Suppressor macrophage (primary cell): Measurements from ENCODE around the gene ZIC2.
"Not testable (repeated sequence)": the region's sequence is repeated elsewhere in the genome, so short reads cannot be mapped to it uniquely, and the experiment has no call there.

Source experiments
- DNase-seq, 4 experiments: peaks; one replicate each; pipeline ENCODE4 v3.0.0-alpha.2; 2020 to 2022
- total RNA-seq, 17 experiments: gene quantifications; one replicate each; lab custom pipeline; 2026; ENCODE audit warnings: mixed read lengths in 6 of 17, inconsistent platforms in 3 of 17; lab: John Stamatoyannopoulos, UW

ZIC2 gene
- 0 to 0.77 (median 0) reads per million in 17 experiments for total RNA-seq

DNA sequence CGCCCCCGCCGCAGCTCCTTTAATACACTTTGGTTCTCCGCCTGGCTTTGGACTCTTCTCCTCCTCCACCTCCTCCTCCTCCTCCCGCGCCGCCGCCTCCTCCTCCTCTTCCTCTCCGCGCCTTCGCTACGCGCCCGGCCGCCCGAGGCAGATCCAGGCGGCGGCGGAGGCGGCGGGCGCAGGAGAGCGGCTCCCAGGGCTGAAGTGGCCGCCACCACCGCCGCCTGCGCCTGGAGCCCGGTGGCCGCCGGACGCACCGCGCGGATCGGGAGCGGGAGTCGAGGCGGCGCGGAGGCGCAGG is at the start of gene ZIC2:
Gene ZIC2, plus strand, starts transcription at position 50 of the 301 bp plus-strand sequence. CDS start 281 bp downstream, outside the sequence.
- DNase-seq = no peak

DNA sequence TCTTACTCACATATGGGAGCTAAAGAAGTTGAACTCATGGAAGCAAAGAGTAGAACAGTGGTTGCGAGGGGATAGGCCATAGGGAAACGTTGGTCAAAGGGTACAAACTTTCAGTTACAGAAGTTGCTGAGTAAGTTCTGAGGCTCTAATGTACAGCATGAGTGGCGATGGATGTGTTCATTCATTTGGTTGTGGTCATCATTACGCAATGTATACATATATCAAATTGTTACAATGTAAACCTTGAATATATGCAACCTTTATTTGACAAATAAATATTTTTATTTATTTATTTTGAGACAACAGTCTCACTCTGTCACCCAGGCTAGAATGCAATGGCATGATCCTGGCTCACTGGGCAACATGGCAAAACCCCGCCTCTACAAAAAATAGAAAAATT is 48.7 kb upstream of the ZIC2 start:
- no peak for DNase-seq

DNA sequence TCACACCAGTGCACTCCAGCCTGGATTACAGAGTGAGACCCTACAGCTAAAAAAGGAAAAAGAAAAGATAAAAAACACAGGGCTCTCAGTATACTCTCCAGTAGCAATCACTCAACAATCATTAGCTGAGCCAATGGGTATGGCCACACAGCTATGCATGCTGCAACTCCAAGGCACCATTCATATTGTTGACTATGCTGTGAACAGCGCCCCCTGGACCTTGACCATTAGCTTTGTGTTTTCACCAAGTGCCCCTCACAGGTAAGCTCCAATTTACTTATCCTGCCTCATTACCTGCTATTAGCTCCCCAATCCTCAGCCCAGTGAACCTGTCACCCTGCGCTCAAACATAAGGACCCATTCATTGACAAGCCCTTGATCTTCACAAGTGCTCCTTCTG is 45.8 kb upstream of the ZIC2 start:
- no peak for DNase-seq

DNA sequence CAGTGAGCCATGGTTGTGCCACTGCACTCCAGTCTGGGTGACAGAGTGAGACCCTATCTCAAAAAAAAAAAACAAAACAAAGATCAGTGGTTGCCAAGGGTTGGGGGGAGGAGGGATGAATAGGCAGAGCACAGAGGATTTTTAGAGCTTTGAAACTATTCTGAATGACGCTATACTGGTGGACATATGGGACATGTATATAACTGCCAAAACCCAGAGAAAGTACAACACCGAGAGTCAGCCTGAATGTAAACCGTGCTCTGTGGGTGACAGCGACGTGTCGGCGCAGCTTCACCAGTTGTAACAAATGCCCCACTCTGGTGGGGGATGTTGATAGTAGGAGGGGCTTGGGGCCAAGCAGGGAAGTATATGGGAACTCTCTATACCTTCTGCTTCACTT is 42.9 kb upstream of the ZIC2 start:
- no peak for DNase-seq

DNA sequence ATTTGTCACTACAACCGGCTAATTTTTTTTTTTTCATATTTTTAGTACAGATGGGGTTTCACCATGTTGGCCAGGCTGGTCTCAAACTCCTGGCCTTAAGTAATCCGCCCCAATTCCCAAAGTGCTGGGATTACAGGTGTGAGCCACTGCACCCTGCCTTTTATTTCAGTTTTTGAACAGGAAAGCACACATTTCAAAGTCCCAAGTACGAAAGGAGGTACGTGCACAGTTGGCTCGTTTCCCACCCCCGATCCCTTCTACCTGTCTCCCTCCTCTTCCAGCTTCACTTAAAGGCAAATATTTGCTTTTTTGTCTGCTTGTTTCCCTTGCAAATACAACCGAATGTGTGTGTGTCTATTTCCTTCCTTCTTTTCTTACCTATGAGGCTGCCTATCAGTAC is 40.5 kb upstream of the ZIC2 start:
- DNase-seq = no peak

DNA sequence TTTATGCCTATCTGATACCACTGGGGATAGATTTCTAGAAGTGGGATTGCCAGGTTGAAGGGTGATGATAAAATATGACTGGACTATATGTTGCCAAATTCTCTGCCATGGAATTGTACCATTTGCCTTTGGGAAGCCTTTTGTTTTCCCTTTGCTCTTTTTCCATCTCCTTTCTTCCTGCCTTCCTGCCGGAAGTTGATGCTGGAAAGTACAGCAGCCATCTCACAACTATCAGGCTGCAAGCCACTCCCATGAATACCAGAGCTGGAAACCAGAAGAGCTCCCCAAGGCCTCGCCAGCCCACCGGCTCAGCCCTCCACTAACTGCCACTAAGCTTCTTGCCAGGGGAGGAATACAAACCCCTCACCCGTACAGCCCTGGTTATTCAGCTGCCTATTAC is 39.7 kb upstream of the ZIC2 start:
- no peak for DNase-seq

DNA sequence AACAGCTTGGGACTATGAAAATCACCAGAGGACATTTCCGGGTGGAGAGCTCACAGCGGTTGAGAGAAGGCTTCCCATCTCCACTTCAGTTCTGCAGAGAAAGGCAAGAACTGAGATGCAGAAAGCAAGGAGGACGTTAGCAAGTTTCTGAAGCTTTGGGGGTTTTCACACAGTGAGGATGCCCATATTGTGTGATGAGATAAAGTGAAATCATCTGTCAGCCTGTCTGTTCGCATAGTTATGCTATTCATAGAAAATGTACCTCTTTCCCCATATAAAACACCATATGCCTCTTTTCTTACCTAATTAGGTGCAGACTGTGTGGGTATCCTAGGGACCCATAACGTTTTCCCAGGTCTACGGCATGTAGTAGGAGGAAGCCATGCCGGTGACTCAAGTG is 37.5 kb upstream of the ZIC2 start:
- DNase-seq = no peak

DNA sequence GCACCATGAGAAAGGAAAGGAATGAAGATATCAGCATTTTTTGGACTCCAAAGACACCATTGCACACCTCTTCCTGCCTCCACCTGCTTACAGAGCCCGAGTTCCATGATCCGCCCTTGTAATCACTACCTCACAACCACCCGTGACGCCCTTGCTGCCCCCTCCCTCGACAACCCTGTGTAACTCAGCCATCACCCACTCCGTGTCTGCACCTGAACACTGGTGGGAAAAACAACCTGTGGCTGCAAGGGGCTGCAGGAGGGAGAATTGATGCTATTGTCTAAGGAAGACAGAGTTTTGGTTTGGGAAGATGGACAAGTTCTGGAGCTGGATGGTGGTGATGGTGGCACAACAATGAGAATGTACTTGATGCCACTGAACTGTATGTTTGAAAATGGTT is 37.0 kb upstream of the ZIC2 start:
- DNase-seq = no peak

DNA sequence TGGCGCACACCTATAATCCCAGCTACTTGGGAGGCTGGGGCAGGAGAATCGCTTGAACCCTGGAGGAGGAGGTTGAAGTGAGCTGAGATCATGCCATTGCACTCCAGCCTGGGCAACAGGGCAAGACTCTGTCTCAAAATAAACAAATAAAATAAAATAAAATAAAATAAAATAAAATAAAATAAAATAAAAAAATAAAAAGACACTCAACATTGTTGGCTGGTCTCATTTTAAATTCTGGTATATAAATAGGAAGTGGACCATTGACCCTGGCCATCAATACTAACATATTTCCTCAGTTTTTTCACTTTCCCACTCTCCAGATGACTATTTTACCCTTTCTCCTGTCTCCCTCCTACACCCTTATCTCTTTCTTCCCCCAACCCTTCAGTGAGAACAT is 36.1 kb upstream of the ZIC2 start:
- not testable (repeated sequence) for DNase-seq

DNA sequence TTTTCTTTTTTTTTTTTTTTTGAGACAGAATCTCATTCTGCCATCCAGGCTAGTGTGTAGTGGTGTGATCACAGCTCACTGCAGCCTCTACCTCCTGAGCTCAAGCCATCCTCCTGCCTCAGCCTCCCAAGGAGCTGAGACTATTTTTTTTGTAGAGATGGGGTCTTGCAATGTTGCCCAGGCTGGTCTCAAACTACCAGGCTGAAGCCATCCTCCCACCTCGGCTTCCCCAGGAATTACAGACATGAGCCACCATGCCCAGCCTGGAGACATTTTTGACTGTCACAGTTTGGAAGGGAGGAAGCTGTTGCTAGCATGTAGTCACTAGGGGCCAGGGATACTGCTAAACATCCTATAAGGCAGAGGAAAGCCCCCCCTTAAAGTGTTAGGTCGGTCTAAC is 33.9 kb upstream of the ZIC2 start:
- no peak for DNase-seq

DNA sequence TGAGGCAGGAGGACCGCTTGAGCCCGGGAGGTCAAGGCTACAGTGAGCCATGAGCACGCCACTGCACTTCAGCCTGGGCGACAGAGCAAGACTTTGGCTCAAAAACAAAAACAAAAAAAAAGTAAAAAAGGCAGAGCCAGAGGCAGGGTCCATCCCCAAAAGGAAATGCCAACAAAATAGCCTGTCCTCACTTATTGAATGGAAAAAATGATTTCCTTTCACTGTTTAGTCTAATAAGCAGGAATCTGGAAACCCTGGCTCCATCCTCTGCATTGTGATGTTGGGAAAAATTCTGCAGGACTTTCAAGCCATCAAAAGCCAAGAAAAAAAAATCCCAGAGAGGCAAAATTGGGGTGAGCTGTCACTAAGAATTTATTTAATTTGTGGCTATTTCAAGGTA is 33.2 kb upstream of the ZIC2 start:
- DNase-seq = no peak

DNA sequence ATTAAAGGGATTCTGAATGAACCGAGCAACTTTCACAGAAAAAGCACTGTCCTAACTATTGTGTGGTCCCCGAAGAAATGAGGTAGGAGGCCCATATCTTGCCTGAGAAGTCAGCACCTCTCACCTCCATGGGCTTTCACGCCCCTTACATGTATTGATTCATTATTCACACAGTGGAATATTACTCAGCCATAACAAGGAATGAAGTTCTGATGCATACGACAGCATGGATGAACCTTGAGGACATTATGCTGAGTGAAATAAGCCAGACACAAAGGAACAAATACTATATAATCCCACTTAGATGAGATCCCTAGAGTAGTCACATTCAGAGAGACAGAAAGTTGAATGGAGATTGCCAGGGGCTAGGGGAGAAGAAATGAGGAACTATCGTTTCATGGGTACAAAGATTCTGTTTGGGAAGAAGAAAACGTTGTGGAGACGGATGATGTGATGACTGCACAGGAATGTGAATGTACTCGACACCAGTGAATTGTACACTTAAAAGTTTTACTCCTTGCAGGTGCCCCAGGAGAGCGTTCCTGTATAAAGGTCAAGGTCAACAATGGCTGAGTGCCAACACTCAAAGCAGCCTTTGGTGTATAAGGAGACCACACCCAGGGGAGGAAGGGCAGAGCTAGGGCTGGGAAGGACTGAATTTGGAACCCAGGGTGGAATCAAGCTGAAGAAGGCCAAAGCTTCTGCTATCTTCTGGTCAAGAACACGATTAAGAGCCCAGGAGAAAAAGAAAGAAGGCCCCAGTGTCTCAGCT is 32.5 kb upstream of the ZIC2 start:
- no peak for DNase-seq

DNA sequence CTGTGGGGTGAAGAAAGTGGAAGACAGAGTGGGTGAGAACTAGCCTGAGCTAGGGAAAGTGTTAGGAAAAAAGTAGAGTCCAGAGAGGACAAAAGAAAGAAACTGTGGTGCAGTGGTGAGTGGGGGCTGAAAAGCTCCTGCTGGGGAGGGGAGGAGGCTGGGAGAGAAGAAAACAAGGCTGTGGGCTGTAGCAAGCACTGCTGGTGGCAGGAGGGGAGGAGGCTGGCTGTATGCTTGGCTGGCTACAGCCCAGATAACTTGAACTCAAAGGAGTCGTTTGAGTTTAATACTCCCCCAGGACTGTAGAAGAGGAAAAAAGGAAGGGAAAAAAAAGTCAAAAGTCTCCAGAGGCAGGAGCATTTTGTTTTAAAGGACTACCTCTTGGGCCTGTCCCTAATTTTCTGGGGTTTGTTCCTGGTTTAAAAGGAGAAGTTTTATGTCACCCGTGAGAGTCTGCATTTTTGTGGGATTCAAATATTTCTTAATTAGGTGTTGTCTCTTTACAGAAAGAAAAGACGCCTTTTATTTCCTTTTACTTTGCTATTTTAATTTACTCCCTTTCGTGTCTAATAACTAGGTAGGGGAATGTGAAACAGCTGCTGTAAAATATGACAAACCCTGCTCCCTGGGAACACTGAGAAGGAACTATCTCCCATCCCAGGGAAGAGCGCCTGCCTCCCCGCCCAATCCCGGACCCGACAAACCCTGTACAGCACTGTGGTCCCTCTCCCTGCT is 31.7 kb upstream of the ZIC2 start:
- DNase-seq = no peak

DNA sequence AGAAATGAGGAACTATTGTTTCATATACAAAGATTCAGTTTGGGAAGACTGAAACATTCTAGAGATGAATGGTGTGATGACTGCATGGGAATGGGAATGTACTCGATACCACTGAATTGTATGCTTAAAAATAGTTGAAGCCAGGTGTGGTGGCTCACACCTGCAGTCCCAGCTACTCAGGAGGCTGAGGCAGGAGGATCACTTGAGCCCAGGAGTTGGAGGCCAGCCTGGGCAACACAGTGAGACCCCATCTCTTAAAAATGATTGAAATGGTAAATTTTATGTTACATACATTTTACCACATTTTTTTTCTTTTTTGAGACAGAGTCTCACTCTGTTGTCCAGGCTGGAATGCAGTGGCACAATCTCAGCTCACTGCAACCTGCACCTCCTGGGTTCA is 29.9 kb upstream of the ZIC2 start:
- DNase-seq = not testable (repeated sequence)

DNA sequence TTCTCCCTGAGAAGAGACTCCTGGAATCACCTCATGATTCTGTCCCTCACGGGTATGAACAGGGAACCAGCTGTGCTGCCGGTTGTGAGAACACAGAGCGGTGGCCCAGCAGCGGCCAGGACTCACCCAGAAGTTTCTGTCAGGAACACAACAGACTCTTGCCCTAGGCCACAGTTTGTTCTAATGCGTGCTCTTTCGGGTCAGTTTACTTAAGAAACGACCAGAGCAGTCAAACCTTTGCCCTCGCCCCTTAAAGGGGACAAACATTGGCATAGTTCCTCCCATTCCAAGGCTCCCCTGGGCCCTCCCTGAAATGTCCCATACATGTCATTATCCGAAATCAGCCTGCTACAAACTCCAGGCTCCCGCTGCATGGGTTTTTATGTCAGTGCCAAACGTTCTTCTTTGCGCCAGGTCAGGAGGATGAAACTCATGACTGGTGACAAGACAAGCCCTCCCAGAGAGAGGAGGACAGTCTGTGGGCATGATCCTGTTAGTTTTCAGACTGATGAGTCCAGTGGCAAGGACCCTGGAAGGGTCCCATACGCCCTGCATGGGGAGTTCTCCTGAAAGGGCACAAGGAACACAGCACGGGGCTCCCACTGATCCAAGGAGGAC is 28.3 kb upstream of the ZIC2 start:
- DNase-seq = no peak

DNA sequence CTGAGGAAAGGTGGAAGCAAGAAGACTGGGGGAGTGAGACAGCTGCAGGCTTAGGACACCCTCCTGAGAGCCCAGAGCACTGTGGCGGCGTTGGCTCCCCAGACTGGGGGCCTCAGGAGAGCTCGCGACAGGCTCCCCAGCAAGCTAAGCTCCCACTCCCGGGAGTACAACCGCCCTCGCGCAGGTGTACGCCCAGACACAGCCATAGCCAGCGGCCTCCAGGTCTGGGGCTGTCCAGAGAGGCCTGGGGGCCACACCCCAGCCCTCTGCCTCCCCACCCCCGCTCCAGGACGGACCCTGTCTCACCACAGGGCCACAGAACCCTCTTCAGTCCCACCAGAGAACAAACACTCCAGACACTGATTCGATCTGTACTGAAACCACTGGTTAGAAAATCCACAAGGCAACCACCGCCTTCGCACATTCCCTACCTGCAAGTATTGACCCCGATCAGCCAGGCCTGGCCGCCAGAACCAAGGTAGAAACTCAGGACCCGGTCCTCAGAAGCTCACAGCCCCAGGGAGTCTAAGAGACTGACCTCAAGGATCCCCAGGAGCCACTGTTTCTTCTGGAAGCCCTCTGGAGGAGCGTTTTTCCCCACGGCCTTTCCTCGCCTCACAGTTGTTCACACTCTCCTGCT is 26.4 kb upstream of the ZIC2 start:
- no peak for DNase-seq

DNA sequence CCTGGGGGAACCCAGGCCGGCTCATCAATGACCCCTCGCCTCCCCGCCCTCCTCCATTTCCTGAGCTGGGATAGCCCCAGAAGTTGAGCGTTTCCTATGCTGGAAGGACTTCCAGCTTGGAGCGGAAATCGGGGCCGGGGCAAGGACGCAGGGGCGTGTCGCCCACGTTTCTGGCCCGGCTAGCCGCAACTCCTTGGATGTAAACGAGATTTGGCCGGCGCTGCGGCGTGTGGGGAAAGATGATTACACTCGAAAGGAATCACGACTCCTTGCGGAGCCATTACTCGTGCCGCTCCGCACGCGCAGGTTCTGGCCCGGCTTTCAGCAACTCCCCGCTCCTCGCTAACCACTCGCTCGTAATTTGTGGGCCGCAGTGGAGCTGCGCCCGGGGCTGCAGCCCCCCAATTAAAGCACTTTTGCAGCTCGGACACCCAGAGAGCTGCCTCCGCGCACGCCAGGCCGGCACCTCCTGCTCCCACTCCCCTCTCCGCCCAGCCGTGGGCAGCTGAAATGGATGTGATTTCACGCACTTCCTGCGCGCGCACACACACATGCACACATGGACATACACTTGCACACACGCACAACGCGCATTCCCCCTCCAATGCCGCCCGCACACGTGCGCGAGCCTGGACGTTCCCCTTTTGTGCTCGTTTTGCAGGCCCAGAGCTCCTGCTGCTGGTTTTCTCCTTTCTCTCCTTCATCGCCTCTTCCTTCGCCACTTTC is 25.7 kb upstream of the ZIC2 start:
- peak in 1 of 4 experiments; percentile 17 for DNase-seq

DNA sequence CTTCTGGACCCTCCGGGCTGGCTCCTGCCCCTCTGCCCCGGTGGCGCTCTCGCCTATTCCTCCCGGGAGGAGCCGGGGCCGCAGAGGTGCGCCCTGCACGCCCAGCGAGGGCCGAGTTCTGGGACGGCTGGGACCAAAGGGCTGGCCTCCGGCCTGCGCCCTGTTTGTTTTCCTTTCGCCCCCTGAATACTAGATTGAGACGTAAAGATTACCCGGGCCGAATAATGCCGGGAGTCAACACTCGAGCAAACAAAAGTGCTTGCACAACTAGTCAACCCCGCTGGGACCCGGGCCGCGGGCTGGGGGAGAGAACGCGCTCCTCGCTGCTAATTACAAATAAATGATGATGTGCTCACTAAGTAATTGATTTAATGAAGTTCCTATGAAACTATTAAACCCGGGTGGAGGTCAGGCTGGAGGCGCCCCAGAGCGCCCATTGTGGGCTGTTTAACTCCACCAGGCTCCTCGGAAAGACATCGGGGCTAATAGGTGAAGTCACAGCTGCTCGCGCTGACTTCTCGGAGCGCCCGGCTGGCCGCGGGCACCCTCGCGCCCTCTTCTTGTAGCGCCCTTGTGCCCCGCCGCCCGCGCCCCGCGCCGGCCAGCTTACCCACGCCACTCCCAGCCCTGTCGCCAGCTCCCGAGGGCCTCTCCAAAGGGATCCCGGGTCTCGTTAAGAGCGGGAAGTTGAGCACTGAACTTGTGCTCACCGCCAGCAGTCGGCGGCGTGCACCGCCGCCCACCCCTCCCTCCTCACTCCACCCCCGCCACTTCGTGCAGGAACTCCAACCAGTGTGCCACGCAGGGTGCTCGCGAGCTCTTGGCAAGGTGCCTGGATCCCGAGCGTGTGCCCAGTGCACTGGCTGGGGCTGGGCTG is 24.9 kb upstream of the ZIC2 start:
- peak in 1 of 4 experiments; percentile 16 for DNase-seq

DNA sequence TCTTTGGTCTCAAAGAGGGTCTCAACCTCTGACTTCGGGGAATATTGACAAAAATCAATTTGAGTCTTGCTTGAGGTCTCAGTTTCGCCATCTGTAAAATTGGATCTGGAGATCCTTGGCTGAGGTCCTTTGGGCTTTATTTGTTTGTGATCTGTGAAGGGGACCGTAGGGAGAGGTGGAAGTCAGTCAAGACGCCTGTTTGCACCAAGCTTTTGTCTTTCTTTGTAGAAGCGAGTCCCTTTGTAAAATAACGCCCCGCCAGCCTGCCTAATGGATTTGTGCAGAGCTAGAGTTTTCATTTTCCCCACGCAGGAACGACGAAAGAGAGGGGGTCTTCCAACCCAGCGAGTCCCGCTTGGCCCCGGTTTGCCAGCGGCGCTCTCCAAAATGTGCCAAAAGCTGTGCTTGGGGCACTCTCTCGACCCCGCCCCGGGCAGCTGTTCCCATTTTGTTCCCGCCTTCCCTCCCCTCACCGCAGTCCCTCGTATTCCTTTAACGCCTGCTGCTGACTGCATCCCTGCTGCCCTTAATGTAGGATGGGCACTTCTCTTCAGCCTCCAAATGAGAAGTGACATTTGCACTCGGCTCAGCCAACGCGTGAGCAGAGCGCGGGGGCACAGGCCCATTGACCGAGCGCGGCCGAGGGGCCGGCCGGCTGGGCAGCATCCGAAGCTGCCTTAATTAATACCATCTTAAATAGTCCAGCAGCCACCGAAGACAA is 23.0 kb upstream of the ZIC2 start:
- peak in 1 of 4 experiments; percentile 16 for DNase-seq

DNA sequence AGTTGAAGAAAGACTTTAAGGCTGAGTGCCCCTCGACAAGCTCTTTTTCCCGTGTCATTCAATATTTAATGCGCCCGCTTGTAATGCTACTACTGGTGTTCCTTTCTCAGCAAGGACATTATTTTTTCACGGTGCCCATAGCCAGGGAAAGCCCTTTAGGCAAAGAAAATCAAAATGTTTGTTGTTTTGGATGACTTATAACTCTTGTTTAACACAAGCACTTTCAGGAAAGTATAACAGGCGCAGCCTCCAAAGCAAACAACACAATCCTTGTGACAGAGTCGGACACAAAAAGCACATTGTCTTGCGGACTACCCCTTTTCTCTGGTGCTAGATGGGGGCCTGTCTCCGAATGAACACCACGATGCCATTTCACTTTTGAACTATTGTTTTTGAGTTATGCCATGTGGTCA is 22.5 kb upstream of the ZIC2 start:
- no peak for DNase-seq
